Measurements from ENCODE around the gene DAB2IP. TPM values are rescaled to one million over a fixed set of nuclear protein-coding genes. Genes with fewer than 3 reads are reported as not detected.

DAB2IP gene
- total RNA-seq, 2 donors from 2014 or later: 70.7 to 71.0 TPM

GRCh38 chr9:121774715-121775613 is 123.5 kb downstream of the DAB2IP start:
- TF ChIP-seq CTCF (conservative IDR thresholded peaks at IDR 0.05): no peak
- DNase-seq: no peak
- WGBS, 2 experiments (ENCODE audit: insufficient coverage in 1 of 2, insufficient read length in 1 of 2): 95% methylated on average over 17 to 26 of the region's 26 CpGs
- Mint-ChIP-seq H3K27ac (no peak overlapping the region), H3K9me3 (peaks cover 1% of the 10 kb centered on the region), H3K4me3 (no peak overlapping the region), H3K4me1 (no peaks in the 10 kb centered on the region), H3K27me3 (ENCODE audit: insufficient read depth) (no peaks in the 10 kb centered on the region), H3K36me3 (ENCODE audit: low read depth) (peaks cover 68% of the 10 kb centered on the region)
- H3K9ac ChIP-seq (ENCODE audit: extremely low read depth, low read length, poor library complexity, severe bottlenecking): no peak overlapping the region
- peaks cover 5% of the 10 kb centered on the region for H3K9me3 ChIP-seq (ENCODE audit: control insufficient read depth, low read length)
- no peaks in the 10 kb centered on the region for H3K27me3 ChIP-seq (ENCODE audit: control insufficient read depth, insufficient read depth, low read length, poor library complexity, severe bottlenecking)
- H3K4me3 ChIP-seq (ENCODE audit: low read length): no peak overlapping the region
- peaks cover 54% of the 10 kb centered on the region for H3K36me3 ChIP-seq (ENCODE audit: control insufficient read depth, insufficient read depth, low read length)
- H3K4me1 ChIP-seq (ENCODE audit: control insufficient read depth, insufficient read depth, low read length): no peaks in the 10 kb centered on the region
- H3K27ac ChIP-seq (ENCODE audit: low read depth, low read length): no peak overlapping the region

DNA sequence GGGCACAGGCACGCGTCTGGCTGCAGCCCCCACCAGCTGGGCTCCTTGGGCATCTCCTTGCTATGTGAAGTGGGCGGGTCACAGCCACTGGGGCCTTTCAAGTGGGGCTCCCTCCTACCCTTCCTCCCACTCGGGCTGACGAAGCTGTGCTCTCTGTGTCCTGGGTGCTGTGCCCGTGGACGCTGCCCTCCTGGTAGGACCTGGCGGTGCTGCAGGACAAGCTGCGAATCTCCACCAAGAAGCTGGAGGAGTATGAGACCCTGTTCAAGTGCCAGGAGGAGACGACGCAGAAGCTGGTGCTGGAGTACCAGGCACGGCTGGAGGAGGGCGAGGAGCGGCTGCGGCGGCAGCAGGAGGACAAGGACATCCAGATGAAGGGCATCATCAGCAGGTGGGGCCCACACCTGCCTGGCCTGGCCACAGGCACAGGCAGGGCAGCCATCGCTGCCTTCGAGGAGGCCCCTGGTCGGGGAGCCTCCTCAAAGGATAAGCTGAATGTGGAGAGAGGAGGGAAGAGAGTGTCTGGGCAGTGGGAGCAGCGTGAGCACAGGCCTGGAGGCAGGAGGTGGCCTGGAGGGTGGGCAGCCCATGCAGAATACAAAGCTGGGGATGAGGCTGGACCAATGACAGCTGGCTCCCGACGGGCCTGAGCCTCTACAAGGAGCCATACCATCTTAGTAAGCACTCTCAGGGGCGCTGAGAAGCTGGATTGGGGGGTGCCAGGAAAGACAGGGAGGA is 124.7 kb downstream of the DAB2IP start:
- H3K27ac Mint-ChIP-seq: no peak overlapping the region
- Histone ChIP-seq H3K27ac (ENCODE audit: low read depth, low read length) (no peak overlapping the region), H3K9me3 (ENCODE audit: control insufficient read depth, low read length) (peaks cover 5% of the 10 kb centered on the region), H3K9ac (ENCODE audit: extremely low read depth, low read length, poor library complexity, severe bottlenecking) (no peak overlapping the region), H3K27me3 (ENCODE audit: control insufficient read depth, insufficient read depth, low read length, poor library complexity, severe bottlenecking) (no peaks in the 10 kb centered on the region), H3K36me3 (ENCODE audit: control insufficient read depth, insufficient read depth, low read length) (peaks cover 50% of the 10 kb centered on the region), H3K4me1 (ENCODE audit: control insufficient read depth, insufficient read depth, low read length) (no peaks in the 10 kb centered on the region), H3K4me3 (ENCODE audit: low read length) (no peak overlapping the region)
- 94 to 100% methylated on average over 16 to 23 of the region's 23 CpGs for WGBS, 2 experiments (ENCODE audit: insufficient coverage in 1 of 2, insufficient read length in 1 of 2)
- H3K36me3 Mint-ChIP-seq (ENCODE audit: low read depth): peaks cover 68% of the 10 kb centered on the region
- DNase-seq: no peak
- TF ChIP-seq CTCF (conservative IDR thresholded peaks at IDR 0.05): no peak
- no peak overlapping the region for H3K4me3 Mint-ChIP-seq
- no peaks in the 10 kb centered on the region for H3K4me1 Mint-ChIP-seq
- H3K27me3 Mint-ChIP-seq (ENCODE audit: insufficient read depth): no peaks in the 10 kb centered on the region
- H3K9me3 Mint-ChIP-seq: peaks cover 1% of the 10 kb centered on the region

DNA sequence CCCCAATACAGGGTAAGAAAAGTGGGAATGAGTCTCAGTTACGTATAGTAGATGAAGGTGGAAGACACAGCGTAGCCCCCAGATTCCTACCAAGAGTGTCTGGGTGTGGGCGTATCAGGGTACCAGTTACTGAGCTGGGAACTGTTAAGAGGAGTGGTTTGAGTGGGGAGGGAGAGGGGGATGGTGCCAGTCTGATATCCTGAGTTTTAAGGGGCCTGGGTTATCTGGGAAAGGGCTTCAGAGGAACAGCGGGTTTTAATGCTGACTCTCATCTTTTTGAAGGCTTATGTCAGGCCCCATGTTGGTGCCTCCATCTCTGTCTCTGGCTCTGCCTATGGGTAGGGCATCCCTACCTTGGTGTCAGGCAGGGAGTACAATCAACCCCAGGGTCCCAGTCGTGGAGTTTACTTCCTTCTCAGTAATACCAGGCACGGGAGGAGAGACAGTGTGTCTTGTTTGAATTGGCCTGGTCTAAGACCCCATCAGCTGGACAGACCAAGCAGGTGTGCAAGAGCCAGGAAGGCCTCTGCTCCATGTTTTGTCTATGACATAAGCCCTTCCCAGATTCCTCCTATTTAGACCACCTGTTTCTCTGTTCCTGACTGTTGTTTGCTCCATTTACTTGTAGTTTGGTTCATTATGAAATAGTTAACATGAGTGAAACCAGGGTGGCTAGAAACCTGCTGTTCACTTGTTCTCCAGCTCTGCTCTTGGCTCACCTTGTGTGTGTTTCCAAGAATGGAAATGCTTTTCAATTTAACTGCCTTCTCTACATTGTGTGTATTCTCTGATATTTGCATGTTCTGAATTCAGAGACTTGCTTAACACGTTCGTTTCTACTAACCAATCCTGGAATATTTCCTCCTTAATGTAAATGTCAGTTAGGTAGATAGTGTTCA is 125.6 kb downstream of the DAB2IP start:
- no peak for TF ChIP-seq CTCF (conservative IDR thresholded peaks at IDR 0.05)
- no peak overlapping the region for H3K9ac ChIP-seq (ENCODE audit: extremely low read depth, low read length, poor library complexity, severe bottlenecking)
- H3K4me3 ChIP-seq (ENCODE audit: low read length): no peak overlapping the region
- peaks cover 74% of the 10 kb centered on the region for H3K36me3 Mint-ChIP-seq (ENCODE audit: low read depth)
- no peaks in the 10 kb centered on the region for H3K27me3 ChIP-seq (ENCODE audit: control insufficient read depth, insufficient read depth, low read length, poor library complexity, severe bottlenecking)
- peaks cover 1% of the 10 kb centered on the region for H3K9me3 Mint-ChIP-seq
- no peak for DNase-seq
- no peak overlapping the region for H3K27ac Mint-ChIP-seq
- H3K36me3 ChIP-seq (ENCODE audit: control insufficient read depth, insufficient read depth, low read length): peaks cover 56% of the 10 kb centered on the region
- no peaks in the 10 kb centered on the region for H3K4me1 ChIP-seq (ENCODE audit: control insufficient read depth, insufficient read depth, low read length)
- no peaks in the 10 kb centered on the region for H3K4me1 Mint-ChIP-seq
- H3K27me3 Mint-ChIP-seq (ENCODE audit: insufficient read depth): no peaks in the 10 kb centered on the region
- no peak overlapping the region for H3K27ac ChIP-seq (ENCODE audit: low read depth, low read length)
- H3K9me3 ChIP-seq (ENCODE audit: control insufficient read depth, low read length): peaks cover 5% of the 10 kb centered on the region
- no peak overlapping the region for H3K4me3 Mint-ChIP-seq
- WGBS, 2 experiments (ENCODE audit: insufficient coverage in 1 of 2, insufficient read length in 1 of 2): 89 to 96% methylated on average over 3 to 8 of the region's 8 CpGs
